ENCODE data around the gene PAX9.

Gene PAX9

GRCh38 chr14:36619853-36620252 is 41.8 kb upstream of the PAX9 start:
- TF ChIP-seq, protein P1, sequence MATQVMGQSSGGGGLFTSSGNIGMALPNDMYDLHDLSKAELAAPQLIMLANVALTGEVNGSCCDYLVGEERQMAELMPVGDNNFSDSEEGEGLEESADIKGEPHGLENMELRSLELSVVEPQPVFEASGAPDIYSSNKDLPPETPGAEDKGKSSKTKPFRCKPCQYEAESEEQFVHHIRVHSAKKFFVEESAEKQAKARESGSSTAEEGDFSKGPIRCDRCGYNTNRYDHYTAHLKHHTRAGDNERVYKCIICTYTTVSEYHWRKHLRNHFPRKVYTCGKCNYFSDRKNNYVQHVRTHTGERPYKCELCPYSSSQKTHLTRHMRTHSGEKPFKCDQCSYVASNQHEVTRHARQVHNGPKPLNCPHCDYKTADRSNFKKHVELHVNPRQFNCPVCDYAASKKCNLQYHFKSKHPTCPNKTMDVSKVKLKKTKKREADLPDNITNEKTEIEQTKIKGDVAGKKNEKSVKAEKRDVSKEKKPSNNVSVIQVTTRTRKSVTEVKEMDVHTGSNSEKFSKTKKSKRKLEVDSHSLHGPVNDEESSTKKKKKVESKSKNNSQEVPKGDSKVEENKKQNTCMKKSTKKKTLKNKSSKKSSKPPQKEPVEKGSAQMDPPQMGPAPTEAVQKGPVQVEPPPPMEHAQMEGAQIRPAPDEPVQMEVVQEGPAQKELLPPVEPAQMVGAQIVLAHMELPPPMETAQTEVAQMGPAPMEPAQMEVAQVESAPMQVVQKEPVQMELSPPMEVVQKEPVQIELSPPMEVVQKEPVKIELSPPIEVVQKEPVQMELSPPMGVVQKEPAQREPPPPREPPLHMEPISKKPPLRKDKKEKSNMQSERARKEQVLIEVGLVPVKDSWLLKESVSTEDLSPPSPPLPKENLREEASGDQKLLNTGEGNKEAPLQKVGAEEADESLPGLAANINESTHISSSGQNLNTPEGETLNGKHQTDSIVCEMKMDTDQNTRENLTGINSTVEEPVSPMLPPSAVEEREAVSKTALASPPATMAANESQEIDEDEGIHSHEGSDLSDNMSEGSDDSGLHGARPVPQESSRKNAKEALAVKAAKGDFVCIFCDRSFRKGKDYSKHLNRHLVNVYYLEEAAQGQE (IDR thresholded peaks at IDR 0.05; ENCODE audit: insufficient read depth in 1 of 2, low read depth in 2 of 2, low read length in 2 of 2), result no peak
- TF ChIP-seq TAF1 (IDR thresholded peaks at IDR 0.05; ENCODE audit: borderline replicate concordance, insufficient read depth, low read length), result no peak
- no peak for TF ChIP-seq SIN3A (IDR thresholded peaks at IDR 0.05; ENCODE audit: borderline replicate concordance, insufficient read depth, low read length)
- no peak for TF ChIP-seq FOXP2 (optimal IDR thresholded peaks at IDR 0.05; ENCODE audit: borderline replicate concordance, extremely low read depth, extremely low read length, insufficient read depth)
- TF ChIP-seq POLR2AphosphoS5 (IDR thresholded peaks at IDR 0.05; ENCODE audit: low read depth, low read length), result no peak

GRCh38 chr14:36625014-36625413 is 36.6 kb upstream of the PAX9 start:
- TF ChIP-seq, protein P1 (IDR thresholded peaks at IDR 0.05; ENCODE audit: insufficient read depth in 1 of 2, low read depth in 2 of 2, low read length in 2 of 2), result no peak
- no peak for TF ChIP-seq TAF1 (IDR thresholded peaks at IDR 0.05; ENCODE audit: borderline replicate concordance, insufficient read depth, low read length)
- no peak for TF ChIP-seq FOXP2 (optimal IDR thresholded peaks at IDR 0.05; ENCODE audit: borderline replicate concordance, extremely low read depth, extremely low read length, insufficient read depth)
- no peak for TF ChIP-seq POLR2AphosphoS5 (IDR thresholded peaks at IDR 0.05; ENCODE audit: low read depth, low read length)
- TF ChIP-seq SIN3A (IDR thresholded peaks at IDR 0.05; ENCODE audit: borderline replicate concordance, insufficient read depth, low read length), result no peak

GRCh38 chr14:36625436-36625835 is 36.2 kb upstream of the PAX9 start:
- TF ChIP-seq, protein P1 (IDR thresholded peaks at IDR 0.05; ENCODE audit: insufficient read depth in 1 of 2, low read depth in 2 of 2, low read length in 2 of 2), result no peak
- TF ChIP-seq POLR2AphosphoS5 (IDR thresholded peaks at IDR 0.05; ENCODE audit: low read depth, low read length), result no peak
- TF ChIP-seq TAF1 (IDR thresholded peaks at IDR 0.05; ENCODE audit: borderline replicate concordance, insufficient read depth, low read length), result no peak
- TF ChIP-seq SIN3A (IDR thresholded peaks at IDR 0.05; ENCODE audit: borderline replicate concordance, insufficient read depth, low read length), result no peak
- TF ChIP-seq FOXP2 (optimal IDR thresholded peaks at IDR 0.05; ENCODE audit: borderline replicate concordance, extremely low read depth, extremely low read length, insufficient read depth), result no peak

- TF ChIP-seq FOXP2 (optimal IDR thresholded peaks at IDR 0.05; ENCODE audit: borderline replicate concordance, extremely low read depth, extremely low read length, insufficient read depth) (no peak), TAF1 (IDR thresholded peaks at IDR 0.05; ENCODE audit: borderline replicate concordance, insufficient read depth, low read length) (no peak), SIN3A (IDR thresholded peaks at IDR 0.05; ENCODE audit: borderline replicate concordance, insufficient read depth, low read length) (no peak), POLR2AphosphoS5 (IDR thresholded peaks at IDR 0.05; ENCODE audit: low read depth, low read length) (no peak)
- TF ChIP-seq, protein P1 (IDR thresholded peaks at IDR 0.05; ENCODE audit: insufficient read depth in 1 of 2, low read depth in 2 of 2, low read length in 2 of 2), result no peak
These were observed 35.5 kb upstream of the PAX9 start for GRCh38 chr14:36626151-36626550.

DNA sequence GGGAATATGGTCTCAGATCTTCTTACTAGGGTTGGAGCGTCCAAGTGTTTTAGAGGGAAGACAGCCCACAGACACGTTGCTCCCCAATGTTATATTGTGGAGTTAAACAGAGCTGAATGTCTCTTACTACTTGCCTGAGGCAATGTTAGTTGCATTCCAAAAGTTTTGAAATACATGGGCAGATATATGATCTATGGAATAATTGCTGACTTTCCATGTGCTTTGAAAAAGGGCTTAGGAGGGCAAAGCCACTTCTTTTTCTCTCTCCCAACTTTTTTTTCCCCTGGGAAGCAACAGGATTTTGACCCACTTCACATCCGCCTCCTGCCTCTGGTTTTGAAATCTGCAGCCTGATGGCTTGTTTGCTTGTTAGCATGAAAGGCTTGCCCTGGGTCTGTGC is 33.7 kb upstream of the PAX9 start:
- TF ChIP-seq SIN3A (IDR thresholded peaks at IDR 0.05; ENCODE audit: borderline replicate concordance, insufficient read depth, low read length), result no peak
- TF ChIP-seq TAF1 (IDR thresholded peaks at IDR 0.05; ENCODE audit: borderline replicate concordance, insufficient read depth, low read length), result no peak
- no peak for TF ChIP-seq FOXP2 (optimal IDR thresholded peaks at IDR 0.05; ENCODE audit: borderline replicate concordance, extremely low read depth, extremely low read length, insufficient read depth)
- TF ChIP-seq, protein P1 (IDR thresholded peaks at IDR 0.05; ENCODE audit: insufficient read depth in 1 of 2, low read depth in 2 of 2, low read length in 2 of 2), result no peak
- no peak for TF ChIP-seq POLR2AphosphoS5 (IDR thresholded peaks at IDR 0.05; ENCODE audit: low read depth, low read length)
